Ramos (cell line): Measurements from ENCODE around the gene PDE11A.

Source experiments
- in situ Hi-C: fragments of 300-500 bp; cut with MboI; formaldehyde crosslinking; loops from one replicate; pipeline ENCODE4 v1.14.3; 2022; ENCODE audit warnings: low sequenced_read_pairs; ENCODE audit not compliant: unreplicated experiment

Gene PDE11A

GRCh38 chr2:177783835-177784744 is 288.5 kb downstream of the PDE11A start:
- in situ Hi-C loops: no loop called here

GRCh38 chr2:177783091-177783490 is 289.5 kb downstream of the PDE11A start:
- in situ Hi-C loops: no loop called here

- in situ Hi-C loops: no loop called here
Measured at GRCh38 chr2:177782613-177783012, 290.0 kb downstream of the PDE11A start.

- in situ Hi-C loops: no loop called here
Measured at GRCh38 chr2:177778472-177778871, 294.1 kb downstream of the PDE11A start.

GRCh38 chr2:177772529-177772928 is 300.0 kb downstream of the PDE11A start:
- in situ Hi-C loops: no loop called here

DNA sequence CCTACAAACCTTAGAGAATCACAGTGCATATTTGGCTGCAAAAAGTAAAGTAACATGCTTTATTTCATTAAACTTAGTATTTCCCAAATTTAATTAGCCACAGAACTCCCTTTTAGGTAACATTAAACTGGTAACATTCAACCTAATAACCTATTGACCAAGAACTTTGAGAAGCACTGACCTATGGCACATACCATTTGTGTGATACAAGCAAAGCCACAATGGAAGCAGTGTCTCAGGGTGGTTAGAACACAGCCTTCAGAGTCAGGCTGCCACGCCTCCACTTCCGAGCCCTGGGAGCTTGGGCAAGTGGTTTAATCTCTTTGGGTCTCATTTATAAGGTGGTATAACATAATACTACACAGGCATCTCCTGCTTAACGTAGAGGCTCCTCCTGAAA is 301.4 kb downstream of the PDE11A start:
- in situ Hi-C loops: no loop called here

DNA sequence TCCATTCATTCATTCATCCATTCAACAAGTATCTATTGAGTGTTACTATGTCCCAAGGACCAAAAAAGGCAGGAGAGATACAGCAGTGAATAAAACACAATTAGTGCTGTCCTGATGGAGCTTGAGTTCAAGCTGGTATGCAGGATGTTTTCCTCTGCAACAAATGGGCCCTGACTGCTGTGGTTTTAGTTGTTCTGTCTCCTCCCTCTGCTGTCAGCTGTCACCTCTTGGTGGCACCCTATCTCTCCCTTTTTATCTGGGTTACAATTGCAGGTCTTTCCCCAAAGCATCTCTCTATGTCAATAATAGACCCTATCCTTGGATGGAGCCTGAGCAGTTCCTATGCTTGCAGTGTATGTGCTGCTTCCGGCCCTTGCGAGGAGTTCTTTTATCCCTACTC is 304.8 kb downstream of the PDE11A start:
- in situ Hi-C loops: no loop called here

GRCh38 chr2:177765698-177766097 is 306.9 kb downstream of the PDE11A start:
- in situ Hi-C loops: no loop called here

DNA sequence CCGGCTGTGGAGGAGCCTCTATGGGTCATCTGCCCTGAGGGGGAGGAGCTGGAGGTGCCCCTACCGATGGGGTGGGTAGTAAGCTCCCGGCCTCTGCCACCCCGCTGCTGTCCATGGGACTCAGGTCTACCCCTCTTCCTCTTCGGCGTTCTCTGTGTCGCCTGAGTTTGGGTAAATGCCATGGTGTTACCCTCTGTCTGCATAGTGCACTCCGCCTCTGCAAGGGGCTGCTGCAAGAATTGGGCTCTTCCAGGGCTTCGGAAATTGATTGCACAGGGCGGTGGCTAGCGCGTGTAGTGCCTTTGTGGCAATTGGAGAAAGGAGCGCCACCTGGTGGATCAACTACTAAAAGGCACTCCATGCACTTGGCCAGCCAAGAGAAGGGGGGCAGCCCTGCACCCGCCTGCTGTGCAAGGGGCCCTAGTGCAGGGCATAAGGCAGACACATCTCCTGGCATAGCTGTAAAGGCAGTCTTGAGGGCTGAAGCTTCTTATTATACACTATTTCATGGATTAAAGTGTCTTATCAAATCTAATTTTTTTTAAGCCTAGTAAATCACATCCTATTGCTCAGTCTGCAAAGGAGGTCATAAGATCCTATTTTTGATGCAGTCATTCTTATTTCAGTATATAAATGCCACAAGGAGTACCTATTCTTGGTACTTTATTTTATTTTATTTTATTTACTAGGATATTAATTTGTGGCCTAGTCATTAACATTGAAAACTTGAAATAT is 308.9 kb downstream of the PDE11A start:
- in situ Hi-C loops: no loop called here

DNA sequence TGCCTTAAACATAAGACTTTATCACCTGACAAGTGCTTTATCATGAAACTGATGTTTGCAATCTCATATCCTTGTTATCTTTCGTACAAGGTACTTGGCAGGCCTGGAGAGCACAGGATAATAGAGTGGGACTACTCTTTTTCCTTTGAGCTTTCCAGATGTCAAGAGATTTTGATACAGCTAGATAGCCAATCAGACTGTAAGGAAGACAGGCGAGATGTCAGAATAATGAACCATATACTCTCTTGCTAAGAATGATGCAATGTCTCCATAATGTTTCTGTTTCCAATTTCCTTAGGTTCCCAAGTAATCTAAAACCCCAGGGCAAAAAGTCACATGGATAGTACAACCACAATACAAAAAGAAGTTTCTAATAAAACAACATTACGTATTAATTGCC is 313.1 kb downstream of the PDE11A start:
- in situ Hi-C loops: no loop called here

DNA sequence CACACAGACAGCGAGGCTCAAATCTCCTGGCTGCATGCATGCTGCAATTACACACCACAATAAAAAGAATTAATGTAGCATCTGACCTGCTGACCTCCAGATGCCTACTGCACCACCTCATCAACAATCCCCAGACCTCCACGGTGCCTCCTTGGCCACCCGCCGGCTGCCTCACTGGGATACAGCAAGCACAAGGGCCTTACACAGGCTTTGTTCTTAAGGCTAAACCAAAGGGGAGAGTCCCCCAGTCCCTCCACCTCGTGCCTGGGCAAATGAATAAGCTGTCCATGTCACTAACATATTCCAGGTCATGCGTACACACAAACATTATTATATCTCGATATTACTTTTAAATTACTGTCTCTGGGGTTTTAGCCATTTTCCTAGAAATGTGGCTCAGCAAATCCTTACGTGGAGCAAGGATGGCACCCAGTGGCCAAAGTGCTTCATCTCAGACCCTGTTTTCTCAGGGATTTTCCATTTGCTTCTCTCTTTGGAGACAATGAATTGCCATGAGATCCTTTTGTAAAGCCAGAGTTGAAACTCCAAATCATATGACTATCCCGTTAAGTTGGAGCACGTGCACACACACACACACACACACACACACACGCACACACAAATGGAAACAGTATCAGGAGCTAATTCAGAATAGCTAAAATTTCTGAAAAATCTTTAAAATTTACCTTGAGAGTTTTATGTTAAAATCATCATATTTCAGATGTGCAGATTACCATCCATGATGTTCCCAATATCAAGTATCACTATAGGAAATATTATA is 313.8 kb downstream of the PDE11A start:
- in situ Hi-C loops: no loop called here

GRCh38 chr2:177756336-177756735 is 316.2 kb downstream of the PDE11A start:
- in situ Hi-C loops: no loop called here

- in situ Hi-C loops: no loop called here
Measured at GRCh38 chr2:177754492-177754873, 318.1 kb downstream of the PDE11A start.

DNA sequence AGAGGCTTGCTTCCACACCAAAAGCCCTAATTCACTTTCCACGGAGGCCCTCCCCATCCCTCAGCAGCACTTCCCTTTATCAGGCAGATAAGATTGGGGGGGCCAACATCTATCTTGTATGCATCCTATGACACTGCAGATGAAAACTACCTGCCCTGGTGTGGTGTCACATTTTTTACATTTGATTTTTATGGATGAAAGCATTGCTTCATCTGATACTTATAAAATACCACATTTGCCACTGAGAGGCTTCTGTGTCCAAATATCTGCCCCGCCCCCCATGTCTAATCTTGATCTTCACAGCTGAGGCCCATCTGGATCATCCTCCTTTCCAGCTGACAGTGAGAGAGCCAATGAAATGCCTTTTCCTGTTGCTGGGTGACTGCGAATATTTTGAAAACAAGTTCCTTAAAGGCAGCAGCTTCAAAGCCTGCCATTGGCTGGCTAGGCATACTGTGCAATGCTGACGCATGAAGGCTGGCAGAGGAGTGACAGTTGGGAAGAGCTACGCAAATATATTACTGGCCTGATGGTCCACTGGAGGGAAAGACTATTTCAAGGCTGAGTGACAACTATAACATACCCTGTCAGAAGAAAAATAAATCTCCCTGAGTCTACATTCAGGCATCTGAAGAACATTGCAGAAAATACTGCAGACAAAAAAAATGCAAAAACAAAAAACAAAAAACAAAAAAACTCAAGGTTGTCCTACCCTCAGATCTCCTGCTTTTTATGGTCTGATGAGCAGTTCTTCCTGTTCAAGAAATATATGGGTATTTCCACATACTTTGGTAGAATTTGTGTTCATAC is 318.7 kb downstream of the PDE11A start:
- in situ Hi-C loops: no loop called here

- in situ Hi-C loops: no loop called here
Measured at GRCh38 chr2:177748360-177748759, 324.2 kb downstream of the PDE11A start.

GRCh38 chr2:177747384-177747783 is 325.2 kb downstream of the PDE11A start:
- in situ Hi-C loops: no loop called here

GRCh38 chr2:177746358-177746757 is 326.2 kb downstream of the PDE11A start:
- in situ Hi-C loops: no loop called here

DNA sequence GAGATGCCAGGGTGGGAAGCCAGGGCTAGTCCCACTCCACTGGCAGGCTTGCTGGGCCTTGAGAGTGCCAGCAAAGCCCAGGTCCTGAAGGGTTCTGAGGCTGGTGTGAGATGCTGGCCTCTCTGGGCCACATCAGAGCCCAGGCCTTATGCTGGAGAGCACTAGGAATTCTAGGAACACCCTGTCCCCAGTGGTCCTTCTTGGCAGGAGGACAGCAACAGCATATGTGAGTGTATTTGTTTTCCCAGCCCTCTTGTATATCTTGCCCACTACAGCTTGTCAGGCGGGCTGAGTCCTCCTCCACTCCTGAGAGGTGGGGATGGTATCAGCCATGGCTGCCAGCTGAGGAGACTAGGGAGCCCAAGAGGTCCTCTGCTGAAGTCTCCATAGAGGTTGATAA is 327.0 kb downstream of the PDE11A start:
- in situ Hi-C loops: no loop called here

DNA sequence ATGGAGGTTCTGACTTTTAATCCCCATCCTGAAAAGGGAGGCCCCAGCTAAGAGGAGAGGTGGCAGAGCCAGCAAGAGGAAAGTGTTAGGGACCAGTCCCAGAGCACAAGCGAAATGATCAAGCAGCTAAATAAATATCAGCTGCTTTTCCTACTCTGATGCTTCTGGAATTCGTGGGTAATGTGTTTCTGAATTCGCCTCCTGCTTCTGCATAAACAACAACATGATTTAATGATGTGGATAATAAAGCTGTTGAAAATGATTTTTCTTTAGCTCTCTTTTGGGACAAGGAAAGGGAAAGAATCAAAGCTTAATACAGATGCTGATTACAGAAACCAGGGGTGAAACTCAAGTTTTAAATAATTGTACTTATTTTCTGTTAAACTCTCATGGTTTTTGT is 329.7 kb downstream of the PDE11A start:
- in situ Hi-C loops: no loop called here

DNA sequence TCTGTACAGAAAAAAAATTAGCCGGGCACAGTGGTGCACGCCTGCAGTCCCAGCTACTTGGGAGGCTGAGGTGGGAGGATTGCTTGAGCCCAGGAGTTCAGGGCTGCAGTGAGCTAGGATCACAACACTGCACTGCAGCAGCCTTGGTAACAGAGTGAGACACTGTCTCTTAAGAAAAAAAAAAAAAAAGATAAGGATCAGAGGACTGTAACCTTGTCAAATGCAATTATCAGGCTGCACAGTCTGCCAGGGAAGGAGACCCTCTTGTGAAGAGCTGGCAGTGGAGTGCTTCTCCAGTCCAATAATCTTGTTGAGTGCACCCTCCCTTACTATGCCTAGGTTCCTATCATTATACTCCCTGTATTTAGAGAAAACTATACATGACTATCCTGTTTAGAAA is 330.7 kb downstream of the PDE11A start:
- in situ Hi-C loops: no loop called here
